ENCODE results near the gene FHL1. TPM values are rescaled to one million over a fixed set of nuclear protein-coding genes. Genes with fewer than 3 reads are reported as not detected.

Gene FHL1
- total and polyA plus RNA-seq, 4 donors, result 8.8 to 20.2 (median 15.0) TPM

DNA sequence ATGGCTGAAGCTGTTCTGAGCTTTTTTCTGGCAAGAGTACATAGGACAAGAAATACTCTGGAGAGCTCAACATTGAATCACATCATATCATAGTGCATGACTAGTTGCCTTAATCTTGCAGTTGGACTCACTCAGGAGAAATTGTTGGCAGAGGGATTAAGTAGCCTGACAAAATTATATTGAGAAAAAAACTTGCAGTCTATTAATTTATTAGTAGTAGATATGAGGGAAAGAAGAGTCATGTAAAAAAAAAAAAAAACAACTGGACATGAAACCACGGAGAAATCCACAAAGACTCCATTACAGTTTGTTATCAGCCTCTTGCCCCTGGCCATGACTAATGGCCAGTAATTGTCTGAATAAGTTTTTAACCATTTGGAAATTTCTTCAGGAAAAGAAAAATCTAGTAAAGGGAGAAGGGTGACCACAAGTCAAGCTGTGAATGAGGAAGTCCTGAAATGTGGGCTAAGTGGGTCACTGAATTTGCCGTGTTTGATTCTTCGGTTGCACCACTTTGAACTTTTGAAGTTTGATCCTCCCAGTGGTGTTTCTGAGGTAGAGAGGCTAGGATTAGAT lies 45.6 kb downstream of the FHL1 start (continued):
- TF ChIP-seq, protein P1, sequence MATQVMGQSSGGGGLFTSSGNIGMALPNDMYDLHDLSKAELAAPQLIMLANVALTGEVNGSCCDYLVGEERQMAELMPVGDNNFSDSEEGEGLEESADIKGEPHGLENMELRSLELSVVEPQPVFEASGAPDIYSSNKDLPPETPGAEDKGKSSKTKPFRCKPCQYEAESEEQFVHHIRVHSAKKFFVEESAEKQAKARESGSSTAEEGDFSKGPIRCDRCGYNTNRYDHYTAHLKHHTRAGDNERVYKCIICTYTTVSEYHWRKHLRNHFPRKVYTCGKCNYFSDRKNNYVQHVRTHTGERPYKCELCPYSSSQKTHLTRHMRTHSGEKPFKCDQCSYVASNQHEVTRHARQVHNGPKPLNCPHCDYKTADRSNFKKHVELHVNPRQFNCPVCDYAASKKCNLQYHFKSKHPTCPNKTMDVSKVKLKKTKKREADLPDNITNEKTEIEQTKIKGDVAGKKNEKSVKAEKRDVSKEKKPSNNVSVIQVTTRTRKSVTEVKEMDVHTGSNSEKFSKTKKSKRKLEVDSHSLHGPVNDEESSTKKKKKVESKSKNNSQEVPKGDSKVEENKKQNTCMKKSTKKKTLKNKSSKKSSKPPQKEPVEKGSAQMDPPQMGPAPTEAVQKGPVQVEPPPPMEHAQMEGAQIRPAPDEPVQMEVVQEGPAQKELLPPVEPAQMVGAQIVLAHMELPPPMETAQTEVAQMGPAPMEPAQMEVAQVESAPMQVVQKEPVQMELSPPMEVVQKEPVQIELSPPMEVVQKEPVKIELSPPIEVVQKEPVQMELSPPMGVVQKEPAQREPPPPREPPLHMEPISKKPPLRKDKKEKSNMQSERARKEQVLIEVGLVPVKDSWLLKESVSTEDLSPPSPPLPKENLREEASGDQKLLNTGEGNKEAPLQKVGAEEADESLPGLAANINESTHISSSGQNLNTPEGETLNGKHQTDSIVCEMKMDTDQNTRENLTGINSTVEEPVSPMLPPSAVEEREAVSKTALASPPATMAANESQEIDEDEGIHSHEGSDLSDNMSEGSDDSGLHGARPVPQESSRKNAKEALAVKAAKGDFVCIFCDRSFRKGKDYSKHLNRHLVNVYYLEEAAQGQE (IDR thresholded peaks at IDR 0.05), result no peak
- TF ChIP-seq GABPA (IDR thresholded peaks at IDR 0.05 in 1 of 2, conservative IDR thresholded peaks at IDR 0.05 in 1 of 2), result no peak

DNA sequence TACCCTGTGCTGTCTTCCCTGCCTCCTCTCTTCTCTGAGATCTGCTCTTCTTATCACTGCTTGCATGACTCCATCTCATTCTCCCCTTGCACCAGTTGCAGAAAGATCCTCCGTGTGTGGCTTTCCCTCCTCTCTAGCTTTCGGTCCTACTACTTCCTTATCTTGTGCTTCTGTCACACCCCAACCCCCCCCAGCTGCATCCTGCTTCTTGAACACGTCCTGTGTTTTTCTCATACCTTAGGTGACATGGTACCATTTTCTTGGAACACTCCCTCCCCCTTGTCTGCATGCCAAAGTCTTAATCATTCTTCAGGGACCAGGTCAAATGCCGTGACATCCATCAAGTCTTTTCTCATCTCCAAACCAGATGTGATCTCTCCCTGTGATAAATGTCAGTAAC lies 46.4 kb downstream of the FHL1 start:
- no peaks in the 10 kb centered on the region for H3K27me3 ChIP-seq (ENCODE audit: control insufficient read depth in 4 of 4, insufficient read depth in 4 of 4, low read length in 3 of 4)
- H3K27ac ChIP-seq (ENCODE audit: low read depth in 1 of 2, low read length in 2 of 2), result peak overlapping the region in 1 of 2 donors; percentile 37
- DNase-seq (ENCODE audit: low spot score), result no peak
- peaks cover 3 to 20% (median 10%) of the 10 kb centered on the region in 4 donors for H3K4me1 ChIP-seq (ENCODE audit: control insufficient read depth in 4 of 4, insufficient read depth in 4 of 4, low read length in 3 of 4)
- no peaks in the 10 kb centered on the region for H3K9me3 ChIP-seq (ENCODE audit: control insufficient read depth in 4 of 4, low read length in 3 of 4)
- H3K9ac ChIP-seq (ENCODE audit: low read depth in 1 of 2, low read length in 2 of 2), result no peak overlapping the region
- TF ChIP-seq FOXA2 (IDR thresholded peaks at IDR 0.05) (no peak), FOXA1 (IDR thresholded peaks at IDR 0.05) (no peak), SP1 (IDR thresholded peaks at IDR 0.05) (no peak), RXRA (IDR thresholded peaks at IDR 0.05) (no peak), RAD21 (IDR thresholded peaks at IDR 0.05) (no peak), TAF1 (conservative IDR thresholded peaks at IDR 0.05) (no peak), JUND (IDR thresholded peaks at IDR 0.05) (no peak), HNF4G (IDR thresholded peaks at IDR 0.05) (no peak), NR2F2 (IDR thresholded peaks at IDR 0.05) (no peak), HNF4A (conservative IDR thresholded peaks at IDR 0.05) (no peak), EGR1 (IDR thresholded peaks at IDR 0.05; ENCODE audit: low read depth in 2 of 2) (no peak)
- TF ChIP-seq, protein P2, sequence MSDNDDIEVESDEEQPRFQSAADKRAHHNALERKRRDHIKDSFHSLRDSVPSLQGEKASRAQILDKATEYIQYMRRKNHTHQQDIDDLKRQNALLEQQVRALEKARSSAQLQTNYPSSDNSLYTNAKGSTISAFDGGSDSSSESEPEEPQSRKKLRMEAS (IDR thresholded peaks at IDR 0.05), result no peak
- TF ChIP-seq, protein P3, sequence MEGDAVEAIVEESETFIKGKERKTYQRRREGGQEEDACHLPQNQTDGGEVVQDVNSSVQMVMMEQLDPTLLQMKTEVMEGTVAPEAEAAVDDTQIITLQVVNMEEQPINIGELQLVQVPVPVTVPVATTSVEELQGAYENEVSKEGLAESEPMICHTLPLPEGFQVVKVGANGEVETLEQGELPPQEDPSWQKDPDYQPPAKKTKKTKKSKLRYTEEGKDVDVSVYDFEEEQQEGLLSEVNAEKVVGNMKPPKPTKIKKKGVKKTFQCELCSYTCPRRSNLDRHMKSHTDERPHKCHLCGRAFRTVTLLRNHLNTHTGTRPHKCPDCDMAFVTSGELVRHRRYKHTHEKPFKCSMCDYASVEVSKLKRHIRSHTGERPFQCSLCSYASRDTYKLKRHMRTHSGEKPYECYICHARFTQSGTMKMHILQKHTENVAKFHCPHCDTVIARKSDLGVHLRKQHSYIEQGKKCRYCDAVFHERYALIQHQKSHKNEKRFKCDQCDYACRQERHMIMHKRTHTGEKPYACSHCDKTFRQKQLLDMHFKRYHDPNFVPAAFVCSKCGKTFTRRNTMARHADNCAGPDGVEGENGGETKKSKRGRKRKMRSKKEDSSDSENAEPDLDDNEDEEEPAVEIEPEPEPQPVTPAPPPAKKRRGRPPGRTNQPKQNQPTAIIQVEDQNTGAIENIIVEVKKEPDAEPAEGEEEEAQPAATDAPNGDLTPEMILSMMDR (IDR thresholded peaks at IDR 0.05; ENCODE audit: low read depth, low read length, missing input control), result no peak
- TF ChIP-seq, protein P4, sequence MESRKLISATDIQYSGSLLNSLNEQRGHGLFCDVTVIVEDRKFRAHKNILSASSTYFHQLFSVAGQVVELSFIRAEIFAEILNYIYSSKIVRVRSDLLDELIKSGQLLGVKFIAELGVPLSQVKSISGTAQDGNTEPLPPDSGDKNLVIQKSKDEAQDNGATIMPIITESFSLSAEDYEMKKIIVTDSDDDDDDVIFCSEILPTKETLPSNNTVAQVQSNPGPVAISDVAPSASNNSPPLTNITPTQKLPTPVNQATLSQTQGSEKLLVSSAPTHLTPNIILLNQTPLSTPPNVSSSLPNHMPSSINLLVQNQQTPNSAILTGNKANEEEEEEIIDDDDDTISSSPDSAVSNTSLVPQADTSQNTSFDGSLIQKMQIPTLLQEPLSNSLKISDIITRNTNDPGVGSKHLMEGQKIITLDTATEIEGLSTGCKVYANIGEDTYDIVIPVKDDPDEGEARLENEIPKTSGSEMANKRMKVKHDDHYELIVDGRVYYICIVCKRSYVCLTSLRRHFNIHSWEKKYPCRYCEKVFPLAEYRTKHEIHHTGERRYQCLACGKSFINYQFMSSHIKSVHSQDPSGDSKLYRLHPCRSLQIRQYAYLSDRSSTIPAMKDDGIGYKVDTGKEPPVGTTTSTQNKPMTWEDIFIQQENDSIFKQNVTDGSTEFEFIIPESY (IDR thresholded peaks at IDR 0.05), result no peak
- TF ChIP-seq, protein P5, sequence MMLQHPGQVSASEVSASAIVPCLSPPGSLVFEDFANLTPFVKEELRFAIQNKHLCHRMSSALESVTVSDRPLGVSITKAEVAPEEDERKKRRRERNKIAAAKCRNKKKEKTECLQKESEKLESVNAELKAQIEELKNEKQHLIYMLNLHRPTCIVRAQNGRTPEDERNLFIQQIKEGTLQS (IDR thresholded peaks at IDR 0.05), result no peak
- TF ChIP-seq, protein P1 (IDR thresholded peaks at IDR 0.05), result no peak
- WGBS, result 68% methylated on average over 4 of the region's 4 CpGs
- H3K4me3 ChIP-seq (ENCODE audit: low read depth in 1 of 3, low read length in 3 of 3), result no peak overlapping the region
- no peaks in the 10 kb centered on the region for H3K36me3 ChIP-seq (ENCODE audit: control insufficient read depth in 4 of 4, insufficient read depth in 3 of 4, low read depth in 1 of 4, low read length in 3 of 4)
